HAP-1 (cell line): ENCODE measurements around the gene EI24.
"Not testable (repeated sequence)": the region's sequence is repeated elsewhere in the genome, so short reads cannot be mapped to it uniquely, and the experiment has no call there.

ENCODE experiments used
- DNase-seq, 2 experiments: peaks; one replicate each; pipeline ENCODE4 v3.0.0-alpha.2; 2016 to 2020; ENCODE audit warnings: low spot score in 2 of 2
- H3K27me3 ChIP-seq: fragments of 250-450 bp; sonication (Bioruptor Pico); 2 replicates; pipeline ENCODE4 v1.5.1; 2020; ENCODE audit warnings: low read depth, mild to moderate bottlenecking, moderate library complexity
- H3K36me3 ChIP-seq: fragments of 250-450 bp; sonication (Bioruptor Pico); replicated peaks from 2 replicates; pipeline ENCODE4 v1.5.1; 2020; ENCODE audit warnings: mild to moderate bottlenecking
- H3K4me1 ChIP-seq: fragments of 250-450 bp; sonication (Bioruptor Pico); 2 replicates; pipeline ENCODE4 v1.5.1; 2020; ENCODE audit warnings: mild to moderate bottlenecking
- H3K4me3 ChIP-seq: fragments of 250-450 bp; sonication (Bioruptor Pico); 2 replicates; pipeline ENCODE4 v1.5.1; 2020; ENCODE audit warnings: mild to moderate bottlenecking, moderate library complexity
- H3K9me3 ChIP-seq: fragments of 250-450 bp; sonication (Bioruptor Pico); 2 replicates; pipeline ENCODE4 v1.5.1; 2020; ENCODE audit warnings: mild to moderate bottlenecking, moderate library complexity
- in situ Hi-C: fragments of 300-500 bp; cut with MboI; formaldehyde crosslinking; loops from 3 replicates; pipeline ENCODE4 v1.14.3; 2020; ENCODE audit warnings: low sequenced_read_pairs, inconsistent platforms, mixed read lengths

Gene EI24

GRCh38 chr11:125561924-125562323 lies 7.4 kb upstream of the EI24 start:
- DNase-seq = no peak
- in situ Hi-C loops = no loop called here

GRCh38 chr11:125562430-125562829 lies 6.8 kb upstream of the EI24 start:
- in situ Hi-C loops = no loop called here
- no peaks in the 10 kb centered on the region for H3K27me3 ChIP-seq
- H3K9me3 ChIP-seq = no peaks in the 10 kb centered on the region
- no peaks in the 10 kb centered on the region for H3K4me1 ChIP-seq
- no peak overlapping the region for H3K4me3 ChIP-seq
- no peak for DNase-seq
- H3K36me3 ChIP-seq = no peaks in the 10 kb centered on the region

More at GRCh38 chr11:125561924-125562323, 7.4 kb upstream of the EI24 start:
- Histone ChIP-seq H3K9me3 (no peaks in the 10 kb centered on the region), H3K27me3 (no peaks in the 10 kb centered on the region), H3K4me3 (no peak overlapping the region), H3K36me3 (no peaks in the 10 kb centered on the region), H3K4me1 (no peaks in the 10 kb centered on the region)

- Histone ChIP-seq H3K36me3 (peaks cover under 1% of the 10 kb centered on the region; the same call in 1 of the 2 replicates), H3K27me3 (no peaks in the 10 kb centered on the region), H3K9me3 (no peaks in the 10 kb centered on the region), H3K4me3 (no peak overlapping the region), H3K4me1 (peaks cover 4% of the 10 kb centered on the region; the same call in 1 of the 2 replicates)
- no peak for DNase-seq
- in situ Hi-C loops = no loop called here
Measured at GRCh38 chr11:125564357-125564756, 4.9 kb upstream of the EI24 start.

GRCh38 chr11:125566235-125566634 lies 3.0 kb upstream of the EI24 start:
- H3K9me3 ChIP-seq = no peaks in the 10 kb centered on the region
- peaks cover 5% of the 10 kb centered on the region for H3K36me3 ChIP-seq
- in situ Hi-C loops = no loop called here
- DNase-seq = no peak
- peaks cover 12% of the 10 kb centered on the region for H3K4me1 ChIP-seq
- no peak overlapping the region for H3K4me3 ChIP-seq
- H3K27me3 ChIP-seq = no peaks in the 10 kb centered on the region

GRCh38 chr11:125569915-125570621 lies 791 bp downstream of the EI24 start:
- Histone ChIP-seq H3K4me3 (peak overlapping the region; percentile 87), H3K9me3 (no peaks in the 10 kb centered on the region), H3K4me1 (peaks cover 12% of the 10 kb centered on the region), H3K27me3 (no peaks in the 10 kb centered on the region), H3K36me3 (peaks cover 28% of the 10 kb centered on the region)
- in situ Hi-C loops = no loop called here
- DNase-seq = no peak

GRCh38 chr11:125570952-125571351 lies 1.7 kb downstream of the EI24 start:
- no peaks in the 10 kb centered on the region for H3K9me3 ChIP-seq
- DNase-seq = no peak
- H3K36me3 ChIP-seq = peaks cover 34% of the 10 kb centered on the region
- no peak overlapping the region for H3K4me3 ChIP-seq
- in situ Hi-C loops = no loop called here
- no peaks in the 10 kb centered on the region for H3K27me3 ChIP-seq
- peaks cover 12% of the 10 kb centered on the region for H3K4me1 ChIP-seq

- Histone ChIP-seq H3K27me3 (no peaks in the 10 kb centered on the region), H3K4me3 (no peak overlapping the region), H3K4me1 (peaks cover 12% of the 10 kb centered on the region), H3K36me3 (peaks cover 48% of the 10 kb centered on the region), H3K9me3 (no peaks in the 10 kb centered on the region)
- in situ Hi-C loops = no loop called here
- DNase-seq = no peak
Measured at GRCh38 chr11:125572916-125573315, 3.6 kb downstream of the EI24 start.

GRCh38 chr11:125577181-125577580 lies 7.9 kb downstream of the EI24 start:
- H3K4me3 ChIP-seq, H3K4me1 ChIP-seq, DNase-seq, H3K9me3 ChIP-seq, H3K27me3 ChIP-seq, in situ Hi-C loops: not testable (repeated sequence)
- H3K36me3 ChIP-seq = peaks cover 76% of the 10 kb centered on the region

- in situ Hi-C loops = no loop called here
- H3K9me3 ChIP-seq = no peaks in the 10 kb centered on the region
- no peaks in the 10 kb centered on the region for H3K27me3 ChIP-seq
- no peak for DNase-seq
- peaks cover 84% of the 10 kb centered on the region for H3K36me3 ChIP-seq
- no peaks in the 10 kb centered on the region for H3K4me1 ChIP-seq
- H3K4me3 ChIP-seq = no peak overlapping the region
Measured at GRCh38 chr11:125578783-125579182, 9.5 kb downstream of the EI24 start.

- Histone ChIP-seq H3K36me3 (peaks cover 81% of the 10 kb centered on the region), H3K4me3 (no peak overlapping the region), H3K27me3 (no peaks in the 10 kb centered on the region), H3K4me1 (no peaks in the 10 kb centered on the region), H3K9me3 (no peaks in the 10 kb centered on the region)
- in situ Hi-C loops = no loop called here
- no peak for DNase-seq
Measured at GRCh38 chr11:125579811-125580210, 10.5 kb downstream of the EI24 start.

GRCh38 chr11:125583496-125583895 lies 14.2 kb downstream of the EI24 start:
- Histone ChIP-seq H3K36me3 (peaks cover 56% of the 10 kb centered on the region), H3K27me3 (no peaks in the 10 kb centered on the region), H3K4me1 (peaks cover 2% of the 10 kb centered on the region; the same call in 1 of the 2 replicates), H3K4me3 (no peak overlapping the region), H3K9me3 (no peaks in the 10 kb centered on the region)
- DNase-seq = no peak
- in situ Hi-C loops = no loop called here

GRCh38 chr11:125585487-125585886 lies 16.2 kb downstream of the EI24 start:
- Histone ChIP-seq H3K4me3 (no peak overlapping the region), H3K27me3 (no peaks in the 10 kb centered on the region), H3K4me1 (peaks cover 7% of the 10 kb centered on the region), H3K36me3 (peaks cover 38% of the 10 kb centered on the region), H3K9me3 (no peaks in the 10 kb centered on the region)
- in situ Hi-C loops = no loop called here
- DNase-seq = no peak

- no peak for DNase-seq
- no peaks in the 10 kb centered on the region for H3K9me3 ChIP-seq
- H3K36me3 ChIP-seq = peaks cover 31% of the 10 kb centered on the region
- peaks cover 10% of the 10 kb centered on the region for H3K4me1 ChIP-seq
- no peaks in the 10 kb centered on the region for H3K27me3 ChIP-seq
- in situ Hi-C loops = no loop called here
- no peak overlapping the region for H3K4me3 ChIP-seq
Measured at GRCh38 chr11:125586623-125587022, 17.3 kb downstream of the EI24 start.

GRCh38 chr11:125587480-125587879 lies 18.2 kb downstream of the EI24 start:
- H3K36me3 ChIP-seq = peaks cover 24% of the 10 kb centered on the region
- H3K27me3 ChIP-seq = no peaks in the 10 kb centered on the region
- peaks cover 10% of the 10 kb centered on the region for H3K4me1 ChIP-seq
- in situ Hi-C loops = no loop called here
- DNase-seq = no peak
- H3K4me3 ChIP-seq = no peak overlapping the region
- H3K9me3 ChIP-seq = no peaks in the 10 kb centered on the region

GRCh38 chr11:125588505-125588904 lies 19.2 kb downstream of the EI24 start:
- Histone ChIP-seq H3K36me3 (peaks cover 14% of the 10 kb centered on the region), H3K9me3 (no peaks in the 10 kb centered on the region), H3K4me1 (peaks cover 11% of the 10 kb centered on the region), H3K27me3 (no peaks in the 10 kb centered on the region), H3K4me3 (no peak overlapping the region)
- in situ Hi-C loops = no loop called here
- no peak for DNase-seq
